Mesenteric fat pad (tissue), 1 donor: Measurements from ENCODE around the gene LZIC. TPM values are rescaled to one million over a fixed set of nuclear protein-coding genes. Genes with fewer than 3 reads are reported as not detected.

Experiments
- DNase-seq: peaks from one replicate; pipeline ENCODE4 v3.0.0-alpha.2; 2020; ENCODE audit warnings: low spot score
- total RNA-seq: library from RNA; stranded (reverse); fragmentation: NEBNext Ultra II Directional; extraction: Animal tissue kit (Norgen Biotek cat#: 25700); gene quantifications from one replicate; pipeline ENCODE4 v1.2.1, GENCODE V29; 2021
- donor health status: DM: yes; HTN: yes; CAD: no.

Gene LZIC
- total RNA-seq, 1 donor from 2014 or later = 23.4 TPM

GRCh38 chr1:9910423-9911178 lies 32.6 kb downstream of the LZIC start:
- DNase-seq = peak; percentile 100

GRCh38 chr1:9910076-9910422 lies 33.1 kb downstream of the LZIC start, which contains the start of gene CTNNBIP1:
CTNNBIP1 (minus strand) TSS chr1:9910269; CDS start chr1:9872064, 38,205 bp downstream.
- DNase-seq = no peak

DNA sequence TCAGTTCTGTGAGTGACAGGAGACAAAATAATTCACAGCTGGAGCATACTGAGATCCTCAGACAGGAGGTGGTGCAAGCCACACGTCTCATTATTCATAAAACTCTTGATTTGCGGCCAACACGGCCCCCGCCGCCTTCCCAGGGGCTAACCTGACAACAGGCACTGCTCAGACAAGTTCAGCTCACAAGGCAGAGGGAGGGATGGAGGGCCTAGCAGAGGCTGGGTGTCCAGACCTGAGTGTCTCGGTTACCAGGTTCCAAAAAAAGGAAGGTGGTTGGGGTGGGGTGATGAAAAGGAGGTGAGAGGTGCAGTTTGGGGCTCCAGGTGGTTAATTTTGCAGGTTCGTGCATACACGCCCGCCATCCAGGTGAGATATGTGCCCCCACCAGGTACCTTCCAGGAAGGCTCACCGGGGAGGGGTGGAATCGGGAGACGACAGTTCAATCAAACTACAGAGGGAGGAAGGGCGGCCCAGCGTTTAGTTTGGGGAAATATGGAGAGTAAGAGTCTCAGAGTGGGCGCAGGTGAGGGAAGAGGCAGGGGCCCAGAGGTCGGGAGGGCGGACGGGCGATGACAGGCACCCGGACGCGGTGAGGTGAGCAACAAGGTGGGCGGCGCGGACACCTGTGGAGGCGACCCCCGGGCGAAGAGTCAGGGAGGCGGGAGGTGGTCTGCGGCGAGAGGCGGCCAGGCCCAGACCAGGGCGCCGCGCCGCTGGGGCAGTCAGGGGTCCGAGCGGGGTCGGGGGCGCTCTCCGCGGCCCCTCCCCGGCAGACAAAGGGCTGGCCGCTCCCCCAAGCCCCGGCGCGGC lies 33.8 kb downstream of the LZIC start:
- peak; percentile 88 for DNase-seq

GRCh38 chr1:9908871-9909233 lies 34.3 kb downstream of the LZIC start:
- no peak for DNase-seq

GRCh38 chr1:9907441-9907840 lies 35.8 kb downstream of the LZIC start:
- DNase-seq = no peak

DNA sequence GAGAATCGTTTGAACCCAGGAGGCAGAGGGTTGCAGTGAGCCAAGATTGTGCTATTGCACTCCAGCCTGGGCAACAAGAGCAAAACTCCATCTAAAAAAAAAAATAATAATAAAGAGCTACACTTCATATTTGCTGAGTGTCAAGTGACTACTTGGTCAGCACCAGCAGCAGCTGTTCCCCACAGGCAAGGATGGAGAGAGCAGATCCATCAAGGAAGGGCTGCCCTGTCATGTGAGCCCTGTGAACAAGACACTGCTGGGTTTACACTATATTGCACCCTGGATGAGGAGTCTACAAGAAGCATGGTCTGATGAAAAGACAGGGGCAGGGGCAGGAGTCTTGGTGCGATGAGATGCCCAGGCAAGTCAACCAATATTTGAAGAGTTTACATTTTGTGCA lies 36.7 kb downstream of the LZIC start:
- DNase-seq = no peak

DNA sequence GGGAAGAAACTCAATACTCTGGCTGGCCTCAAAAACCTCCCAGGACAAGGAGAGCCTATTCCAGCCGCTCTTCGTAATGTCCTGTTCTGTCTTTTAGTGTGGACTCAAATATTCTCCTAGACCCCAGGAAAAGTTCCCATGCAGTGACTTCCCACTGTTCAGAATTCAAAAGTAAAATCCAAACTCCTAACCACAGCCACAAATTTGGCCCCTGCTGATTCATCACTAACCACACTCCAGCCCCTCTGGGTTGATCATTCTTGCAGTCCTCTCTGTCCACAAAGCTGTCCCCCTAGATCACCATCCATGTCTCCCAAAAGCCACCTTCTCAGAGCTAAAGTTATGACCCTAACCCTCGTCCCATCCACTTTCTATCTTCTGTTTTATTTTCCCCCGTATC lies 38.2 kb downstream of the LZIC start:
- peak; percentile 12 for DNase-seq

GRCh38 chr1:9904596-9904995 lies 38.6 kb downstream of the LZIC start:
- no peak for DNase-seq

DNA sequence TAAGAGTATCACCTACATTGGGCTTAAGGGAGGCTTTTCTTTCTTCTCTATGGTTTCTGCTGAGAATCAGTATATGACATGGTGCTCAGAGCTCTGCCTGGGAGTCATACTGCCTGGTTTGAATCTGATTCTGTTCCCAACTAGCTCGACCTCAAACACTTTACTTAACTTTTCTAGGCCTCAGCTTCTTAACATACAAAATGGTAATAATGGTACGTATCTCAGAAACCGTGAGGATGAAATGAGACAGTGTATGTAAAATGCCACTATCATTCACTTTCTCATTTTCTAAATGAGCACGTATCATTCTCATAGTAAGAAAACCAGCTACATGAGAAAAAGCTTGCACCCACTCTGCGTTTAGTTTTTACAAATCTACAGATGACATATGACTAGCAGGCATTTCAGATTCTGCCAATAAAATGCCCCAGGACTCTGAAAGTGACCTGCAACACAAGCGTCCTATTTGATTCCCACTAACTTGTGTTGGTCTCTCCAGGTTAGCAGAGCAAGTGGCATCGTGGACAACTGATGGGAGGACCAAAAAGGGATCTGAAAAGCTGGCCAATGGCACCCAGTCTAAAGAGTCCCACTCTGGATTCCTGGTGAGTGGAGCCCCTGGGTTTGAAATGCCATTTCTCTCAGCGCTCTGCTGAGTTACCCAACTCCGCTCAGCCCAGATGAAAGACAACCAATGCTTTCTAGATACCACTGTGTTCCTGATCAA lies 39.2 kb downstream of the LZIC start:
- DNase-seq = peak; percentile 33

DNA sequence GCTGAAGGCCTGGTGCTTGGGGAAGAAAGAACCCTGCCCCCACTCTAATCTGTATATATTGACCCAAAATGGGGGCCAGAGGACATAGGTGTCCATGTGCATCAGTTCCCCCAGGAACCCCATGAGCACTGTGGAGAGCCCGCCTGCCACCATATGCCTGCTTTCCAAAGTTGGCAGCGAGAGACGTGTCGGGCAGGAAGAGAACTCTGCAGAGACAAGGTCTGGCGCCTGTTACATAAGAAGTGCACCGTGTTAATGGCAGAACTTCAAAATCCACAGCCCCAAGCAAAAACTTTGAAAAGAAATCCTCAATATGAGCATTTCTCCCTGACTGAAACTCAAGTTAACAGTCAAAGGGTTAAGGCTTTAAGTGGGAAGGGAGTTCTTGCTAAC lies 41.1 kb downstream of the LZIC start:
- DNase-seq = no peak

DNA sequence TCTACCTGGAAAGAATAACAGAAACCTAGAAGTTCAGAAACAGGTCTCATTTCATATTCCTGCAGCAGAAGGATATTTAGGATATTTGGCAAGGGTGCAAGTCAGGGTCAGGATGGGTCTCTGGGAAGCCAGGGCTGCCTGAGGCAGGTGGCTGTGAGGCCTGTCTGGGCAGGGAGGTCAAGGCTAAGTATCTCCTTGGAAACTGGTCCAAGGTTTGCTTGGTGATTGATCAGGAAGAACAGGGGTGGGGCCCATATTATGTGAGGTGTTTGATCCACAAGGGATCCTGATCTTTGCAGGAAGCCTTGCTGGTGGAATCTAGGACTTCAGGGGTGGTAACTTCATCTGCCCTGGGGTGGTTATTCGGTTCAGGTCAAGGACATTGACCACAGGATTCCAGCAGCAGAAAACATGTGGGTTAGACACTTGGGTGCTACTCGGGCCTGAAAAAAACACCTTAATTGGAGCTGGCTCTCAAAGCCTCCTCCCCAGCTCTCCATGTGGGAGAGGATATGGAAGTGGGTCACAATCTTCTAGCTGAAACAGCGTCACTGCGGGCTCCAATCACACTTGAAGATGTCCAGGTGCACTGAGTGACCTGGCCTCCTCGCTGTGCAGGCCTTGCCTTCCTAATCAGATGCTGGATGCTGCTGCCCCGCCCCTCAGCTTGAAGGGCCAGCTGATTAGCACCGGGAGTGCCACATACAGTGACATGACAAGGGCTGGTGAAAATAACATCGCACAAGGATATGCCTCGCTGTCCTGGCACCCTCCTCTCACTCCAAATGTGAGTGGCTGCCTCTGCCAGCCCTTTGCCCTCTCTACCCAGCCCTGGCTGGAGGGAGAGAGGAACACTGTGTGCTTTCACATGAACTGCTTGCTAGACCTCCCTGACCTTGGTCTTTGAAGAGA lies 41.8 kb downstream of the LZIC start:
- no peak for DNase-seq

- no peak for DNase-seq
These were observed 42.8 kb downstream of the LZIC start for GRCh38 chr1:9900142-9901043.

DNA sequence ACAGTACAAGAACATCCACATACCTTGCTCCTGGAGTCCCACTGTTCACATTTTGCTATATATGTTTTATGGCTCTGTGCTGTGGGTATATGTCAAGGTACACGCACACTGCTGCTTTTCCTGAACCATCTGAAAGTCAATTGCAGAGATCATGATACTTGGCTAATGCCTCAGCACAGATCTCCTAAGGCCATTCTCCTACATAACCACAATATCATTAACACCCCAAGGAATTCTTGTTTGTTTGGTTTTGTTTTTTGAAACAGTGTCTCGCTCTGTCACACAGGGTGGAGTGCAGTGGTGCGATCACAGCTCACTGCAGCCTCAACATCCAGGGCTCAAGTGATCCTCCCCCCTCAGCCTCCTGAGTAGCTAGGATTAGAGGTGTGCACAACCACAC lies 49.1 kb downstream of the LZIC start:
- no peak for DNase-seq

DNA sequence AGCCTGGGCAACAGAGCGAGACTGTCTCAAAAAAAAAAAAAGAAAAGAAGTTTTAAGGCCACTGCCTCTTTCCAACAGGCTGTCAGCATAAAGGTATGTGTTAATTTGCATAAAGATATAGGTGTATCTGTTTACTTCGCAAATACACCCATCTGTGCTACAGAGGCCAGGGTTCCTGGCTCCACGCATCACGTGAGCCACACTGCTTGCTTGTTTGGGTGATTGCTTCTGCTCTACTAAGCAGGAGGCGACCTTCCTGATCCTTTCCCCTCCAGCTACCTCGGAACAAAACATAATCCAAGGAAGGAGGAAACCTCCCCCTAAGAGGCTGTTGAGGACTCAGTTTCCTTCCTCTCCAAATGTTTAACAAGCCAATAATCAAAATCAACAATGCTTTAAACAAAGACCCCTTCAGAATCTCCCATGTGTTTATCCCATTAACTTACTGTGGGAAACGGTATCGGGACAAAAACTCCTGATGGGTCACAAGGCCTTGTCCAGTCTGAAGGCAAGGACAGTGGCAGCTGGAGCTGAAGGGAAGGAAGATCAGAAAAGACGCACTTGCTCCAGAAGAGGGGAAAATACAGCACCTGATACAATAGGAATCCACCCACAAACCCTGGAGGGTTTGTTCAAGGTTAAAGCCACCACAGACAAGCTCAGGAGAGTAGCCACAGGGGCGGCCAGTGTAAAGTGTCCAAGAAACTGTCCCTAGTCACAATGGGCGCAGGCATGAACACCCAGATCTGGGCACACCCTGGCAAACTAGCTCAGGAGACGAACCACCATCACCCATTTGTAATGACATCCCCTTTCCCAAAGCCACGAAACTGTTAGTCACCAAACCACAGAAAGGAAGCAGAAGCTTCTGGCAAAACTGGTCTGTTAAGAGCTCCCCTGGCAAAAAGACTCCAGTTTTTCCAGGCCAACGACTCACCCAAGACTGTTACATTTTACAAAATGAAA lies 50.3 kb downstream of the LZIC start:
- no peak for DNase-seq

GRCh38 chr1:9891207-9891606 lies 52.0 kb downstream of the LZIC start:
- no peak for DNase-seq

DNA sequence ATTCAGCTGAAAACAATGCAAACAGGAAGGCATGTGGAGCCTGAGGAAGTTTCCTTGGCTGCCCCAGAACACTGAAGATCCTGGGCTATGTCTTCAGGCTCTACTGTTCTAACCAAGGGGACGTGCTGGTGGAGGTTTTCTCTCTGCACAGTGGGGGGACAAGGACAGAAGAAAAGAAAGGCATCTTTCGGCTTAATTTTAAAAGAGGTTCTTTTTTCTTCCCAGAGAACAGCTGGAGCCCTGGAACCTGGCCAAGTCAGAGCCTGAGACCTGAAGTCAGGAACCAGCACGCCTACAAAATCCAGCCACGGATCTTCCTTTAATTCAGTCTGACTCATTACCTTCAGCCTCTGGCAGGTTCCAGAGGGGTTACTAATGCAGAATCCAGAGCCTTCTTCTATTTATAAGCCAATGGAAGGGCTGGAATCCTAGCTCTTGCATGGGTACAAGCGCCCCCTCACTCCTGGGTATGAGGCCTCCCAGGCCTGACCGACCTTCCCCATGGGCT lies 52.9 kb downstream of the LZIC start:
- no peak for DNase-seq

DNA sequence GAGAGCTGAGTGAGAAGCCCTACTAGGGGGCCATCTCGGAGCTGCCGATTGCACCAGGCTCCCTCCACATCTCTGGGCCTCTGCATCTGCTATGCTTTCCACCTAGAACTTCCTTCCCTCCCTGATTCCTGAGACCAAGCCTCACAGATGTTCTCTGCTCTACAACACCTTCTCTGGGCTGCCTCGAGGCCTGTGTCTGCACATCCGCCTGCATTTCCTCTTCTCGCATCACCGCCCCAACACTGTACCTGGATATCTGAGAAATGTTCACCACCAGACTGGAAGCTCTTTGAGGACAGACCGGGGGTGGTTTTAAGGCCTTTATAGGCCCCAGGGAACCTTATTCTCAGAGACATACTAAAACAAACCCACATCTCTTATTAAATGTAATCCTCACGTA lies 53.8 kb downstream of the LZIC start:
- DNase-seq = no peak

- no peak for DNase-seq
These were observed 54.3 kb downstream of the LZIC start for GRCh38 chr1:9888886-9889285.

DNA sequence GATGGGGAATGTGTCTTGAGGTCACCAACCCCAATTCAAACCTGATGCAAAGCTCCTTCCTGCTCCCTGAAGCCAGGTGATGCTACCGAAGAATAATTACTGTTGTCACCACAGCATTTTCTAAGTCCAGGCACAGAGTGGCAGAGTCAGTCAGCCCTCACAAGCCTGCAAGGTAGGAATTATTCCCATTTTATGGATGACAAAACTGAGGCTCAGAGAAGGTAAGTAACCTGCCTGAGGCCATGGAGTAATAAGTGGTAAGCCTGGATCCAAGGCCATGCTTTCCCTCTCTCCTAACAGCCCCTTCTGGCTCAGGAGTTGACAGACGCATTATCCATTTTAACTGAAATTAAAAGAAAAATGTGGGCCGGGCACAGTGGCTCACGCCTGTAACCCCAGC lies 56.1 kb downstream of the LZIC start:
- DNase-seq = no peak
